ENCODE data around the gene SLC2A13.
A peak's percentile ranks its signal among the peaks of the same experiment; 100 is the strongest.
"Not testable (repeated sequence)": the region's sequence is repeated elsewhere in the genome, so short reads cannot be mapped to it uniquely, and the experiment has no call there.

SLC2A13 gene

DNA sequence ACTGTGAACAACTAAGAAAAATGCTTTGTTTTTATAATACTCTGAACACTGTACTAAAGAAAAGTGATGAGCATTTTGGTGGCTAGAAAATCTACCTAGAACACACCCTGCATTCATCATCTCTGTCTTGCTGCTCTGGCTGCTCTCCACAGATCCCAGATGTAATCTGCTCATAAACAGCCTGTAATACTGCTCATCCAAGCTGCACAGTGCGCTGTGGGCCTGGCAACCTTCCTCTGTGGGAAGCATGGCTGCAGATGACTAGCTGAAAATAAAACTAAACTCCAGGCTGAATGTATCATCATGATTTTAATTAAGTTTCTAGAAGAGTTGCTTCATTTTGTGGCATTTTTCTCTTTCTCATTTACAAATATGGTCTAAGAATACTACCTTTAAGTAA is 200.7 kb downstream of the SLC2A13 start:
- H3K4me3 ChIP-seq (ENCODE audit: low read depth, low read length): no peak overlapping the region
- DNase-seq (ENCODE audit: low read depth): no peak
- TF ChIP-seq MYC (IDR thresholded peaks at IDR 0.05; ENCODE audit: low read depth, low read length) (no peak), POLR2A (IDR thresholded peaks at IDR 0.05; ENCODE audit: extremely low read depth, insufficient read length) (no peak)
- TF ChIP-seq, protein P1, sequence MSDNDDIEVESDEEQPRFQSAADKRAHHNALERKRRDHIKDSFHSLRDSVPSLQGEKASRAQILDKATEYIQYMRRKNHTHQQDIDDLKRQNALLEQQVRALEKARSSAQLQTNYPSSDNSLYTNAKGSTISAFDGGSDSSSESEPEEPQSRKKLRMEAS (IDR thresholded peaks at IDR 0.05; ENCODE audit: low read depth, low read length): no peak
- TF ChIP-seq, protein P2, sequence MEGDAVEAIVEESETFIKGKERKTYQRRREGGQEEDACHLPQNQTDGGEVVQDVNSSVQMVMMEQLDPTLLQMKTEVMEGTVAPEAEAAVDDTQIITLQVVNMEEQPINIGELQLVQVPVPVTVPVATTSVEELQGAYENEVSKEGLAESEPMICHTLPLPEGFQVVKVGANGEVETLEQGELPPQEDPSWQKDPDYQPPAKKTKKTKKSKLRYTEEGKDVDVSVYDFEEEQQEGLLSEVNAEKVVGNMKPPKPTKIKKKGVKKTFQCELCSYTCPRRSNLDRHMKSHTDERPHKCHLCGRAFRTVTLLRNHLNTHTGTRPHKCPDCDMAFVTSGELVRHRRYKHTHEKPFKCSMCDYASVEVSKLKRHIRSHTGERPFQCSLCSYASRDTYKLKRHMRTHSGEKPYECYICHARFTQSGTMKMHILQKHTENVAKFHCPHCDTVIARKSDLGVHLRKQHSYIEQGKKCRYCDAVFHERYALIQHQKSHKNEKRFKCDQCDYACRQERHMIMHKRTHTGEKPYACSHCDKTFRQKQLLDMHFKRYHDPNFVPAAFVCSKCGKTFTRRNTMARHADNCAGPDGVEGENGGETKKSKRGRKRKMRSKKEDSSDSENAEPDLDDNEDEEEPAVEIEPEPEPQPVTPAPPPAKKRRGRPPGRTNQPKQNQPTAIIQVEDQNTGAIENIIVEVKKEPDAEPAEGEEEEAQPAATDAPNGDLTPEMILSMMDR (IDR thresholded peaks at IDR 0.05; ENCODE audit: low read depth, low read length): no peak

DNA sequence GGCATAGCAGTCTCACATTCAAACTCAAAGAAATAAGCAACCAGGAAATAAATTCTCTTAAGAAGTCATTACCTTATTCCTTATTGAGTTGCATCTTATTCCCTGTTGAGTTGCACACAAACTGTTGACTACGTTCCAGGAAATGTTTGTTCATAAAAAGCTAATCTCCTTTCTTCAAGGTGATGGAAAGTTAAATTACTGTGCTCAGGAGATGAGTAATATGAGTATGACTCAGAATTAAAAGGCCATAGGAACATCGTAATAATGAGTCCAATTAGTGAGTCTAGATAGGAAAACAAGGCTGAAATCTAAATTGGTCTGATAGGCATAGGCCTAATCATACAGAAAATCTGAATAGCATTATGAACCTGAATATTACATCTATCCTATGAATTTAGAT is 203.1 kb downstream of the SLC2A13 start:
- H3K4me3 ChIP-seq (ENCODE audit: low read depth, low read length): no peak overlapping the region
- DNase-seq (ENCODE audit: low read depth): no peak
- TF ChIP-seq, protein P2 (IDR thresholded peaks at IDR 0.05; ENCODE audit: low read depth, low read length): no peak
- no peak for TF ChIP-seq MYC (IDR thresholded peaks at IDR 0.05; ENCODE audit: low read depth, low read length)

DNA sequence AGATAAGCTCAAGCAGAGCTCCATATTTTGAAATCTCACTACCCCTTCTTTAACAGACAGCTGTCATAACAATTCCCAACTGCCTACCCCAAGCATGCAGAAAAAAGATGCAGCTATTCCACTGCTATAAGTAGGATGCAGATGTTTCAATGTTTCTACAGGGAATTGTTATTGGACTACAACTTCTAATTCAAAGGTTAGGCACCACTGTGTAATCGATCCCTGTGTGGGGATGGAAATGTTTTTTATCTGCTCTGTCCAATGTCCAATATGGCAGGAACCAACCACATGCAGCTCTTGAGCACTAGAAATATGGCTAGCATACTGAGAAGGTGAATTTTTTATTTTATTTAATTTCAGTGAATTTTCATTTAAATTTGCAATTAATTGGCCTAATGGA is 208.6 kb downstream of the SLC2A13 start:
- H3K4me3 ChIP-seq (ENCODE audit: low read depth, low read length): no peak overlapping the region
- no peak for DNase-seq (ENCODE audit: low read depth)
- TF ChIP-seq, protein P1 (IDR thresholded peaks at IDR 0.05; ENCODE audit: low read depth, low read length): no peak
- TF ChIP-seq MYC (IDR thresholded peaks at IDR 0.05; ENCODE audit: low read depth, low read length) (no peak), POLR2A (IDR thresholded peaks at IDR 0.05; ENCODE audit: extremely low read depth, insufficient read length) (no peak)
- TF ChIP-seq, protein P2 (IDR thresholded peaks at IDR 0.05; ENCODE audit: low read depth, low read length): no peak

DNA sequence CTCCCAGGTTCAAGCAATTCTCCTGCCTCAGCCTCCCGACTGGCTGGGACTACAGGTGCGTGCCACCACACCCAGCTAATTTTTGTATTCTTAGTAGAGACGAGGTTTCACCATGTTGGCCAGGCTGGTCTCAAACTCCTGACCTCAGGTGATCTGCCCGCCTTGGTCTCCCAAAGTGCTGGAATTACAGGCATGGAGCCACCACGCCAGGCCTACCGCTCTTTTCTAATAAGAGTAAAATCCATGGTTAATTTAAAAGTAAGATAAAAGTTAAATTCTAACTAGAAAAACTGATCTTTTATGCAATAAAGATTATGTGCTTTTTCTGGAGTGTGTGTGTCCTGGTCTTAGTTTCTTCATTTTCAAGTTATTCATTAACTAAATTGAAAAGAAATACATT is 212.5 kb downstream of the SLC2A13 start:
- not testable (repeated sequence) for H3K4me3 ChIP-seq (ENCODE audit: low read depth, low read length); DNase-seq (ENCODE audit: low read depth)

DNA sequence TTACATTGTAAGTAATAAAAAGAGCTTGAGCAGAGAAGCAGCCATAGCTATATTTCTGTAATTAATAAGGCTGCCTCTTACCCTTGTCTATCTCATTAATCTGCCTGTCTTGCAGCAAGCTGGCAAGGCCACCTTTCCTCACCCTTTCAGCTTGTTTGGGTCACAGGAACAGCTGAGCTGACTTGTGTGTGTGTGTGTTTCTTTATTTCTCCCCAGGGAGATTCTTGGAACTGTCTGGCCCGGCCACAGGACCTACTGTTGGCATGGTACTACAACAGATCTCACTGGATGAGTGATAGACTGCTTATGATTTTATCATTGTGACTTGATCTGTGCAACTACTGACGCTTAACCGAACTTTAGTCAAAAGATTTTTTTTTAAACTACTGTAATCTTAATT is 213.7 kb downstream of the SLC2A13 start:
- peak; percentile 60 for DNase-seq (ENCODE audit: low read depth)
- H3K4me3 ChIP-seq (ENCODE audit: low read depth, low read length): no peak overlapping the region
- no peak for TF ChIP-seq POLR2A (IDR thresholded peaks at IDR 0.05; ENCODE audit: extremely low read depth, insufficient read length)
- TF ChIP-seq MYC (IDR thresholded peaks at IDR 0.05; ENCODE audit: low read depth, low read length): no peak
- TF ChIP-seq, protein P2 (IDR thresholded peaks at IDR 0.05; ENCODE audit: low read depth, low read length): no peak
- TF ChIP-seq, protein P1 (IDR thresholded peaks at IDR 0.05; ENCODE audit: low read depth, low read length): no peak

DNA sequence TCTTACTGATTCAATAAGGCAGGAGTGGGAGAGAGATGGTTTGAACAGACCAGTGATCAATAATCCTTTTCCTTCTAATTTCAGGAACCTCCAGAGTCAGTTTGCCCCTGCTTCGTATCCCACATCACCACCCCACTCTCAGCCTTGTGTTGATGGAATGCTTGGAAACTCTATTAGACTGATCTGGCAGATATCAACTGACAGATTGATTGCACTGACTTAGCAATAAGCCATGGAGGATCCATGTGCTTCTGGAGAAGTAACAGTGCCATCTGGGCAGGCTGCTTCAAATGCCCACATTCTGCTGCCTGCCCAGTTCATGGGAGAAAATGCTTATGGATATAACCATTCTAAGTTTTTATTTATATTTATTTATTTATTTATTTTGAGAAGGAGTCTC is 218.0 kb downstream of the SLC2A13 start:
- no peak for TF ChIP-seq MYC (IDR thresholded peaks at IDR 0.05; ENCODE audit: low read depth, low read length)
- TF ChIP-seq, protein P2 (IDR thresholded peaks at IDR 0.05; ENCODE audit: low read depth, low read length): no peak
- TF ChIP-seq POLR2A (IDR thresholded peaks at IDR 0.05; ENCODE audit: extremely low read depth, insufficient read length): no peak
- TF ChIP-seq, protein P1 (IDR thresholded peaks at IDR 0.05; ENCODE audit: low read depth, low read length): no peak
- H3K4me3 ChIP-seq (ENCODE audit: low read depth, low read length): no peak overlapping the region
- DNase-seq (ENCODE audit: low read depth): no peak

Measured in NB4 (cell line).